ENCODE data around the gene CGA. TPM values are rescaled to one million over a fixed set of nuclear protein-coding genes. Genes with fewer than 3 reads are reported as not detected.

CGA gene
- polyA plus RNA-seq, 1 of the 3 experiments (the other 2 are of a cell fraction): 0.10 TPM

DNA sequence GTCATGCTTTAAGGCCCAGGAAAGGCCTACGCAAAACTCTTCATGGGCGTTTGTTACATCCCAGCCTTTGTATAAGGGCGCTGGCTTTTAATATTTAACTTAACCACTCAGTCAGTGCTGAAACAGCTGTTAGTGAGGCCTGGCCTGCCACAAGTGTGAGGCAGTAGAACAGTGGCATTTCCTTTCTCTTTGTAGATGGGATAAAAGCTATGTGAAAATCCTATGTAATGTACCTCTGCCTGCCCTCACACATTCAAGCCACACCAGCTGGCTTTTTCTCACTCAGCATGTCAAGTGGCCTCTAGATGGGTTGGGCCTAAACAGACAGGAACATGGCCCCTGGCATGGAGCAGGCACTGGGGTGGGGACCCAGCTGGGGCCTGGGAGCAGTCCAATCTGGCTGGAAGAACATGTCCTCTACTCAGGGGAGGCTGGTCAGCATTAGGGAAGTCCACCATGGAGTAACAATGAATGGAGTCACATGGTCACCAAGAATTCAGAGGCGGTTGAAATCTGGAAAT, 20.7 kb downstream of the CGA start:
- Histone ChIP-seq H2AFZ (ENCODE audit: low read depth) (no peak overlapping the region), H3K4me3 (ENCODE audit: low read depth in 2 of 2, low read length in 1 of 2) (no peak overlapping the region), H3K9me3 (no peaks in the 10 kb centered on the region), H3K9me2 (no peaks in the 10 kb centered on the region), H3K4me2 (no peak overlapping the region), H3K36me3 (replicated peaks in 1 of 2; ENCODE audit: control insufficient read depth in 1 of 2, insufficient read depth in 2 of 2, low read length in 1 of 2) (no peaks in the 10 kb centered on the region), H3F3A (replicated peaks; ENCODE audit: insufficient read depth) (no peaks in the 10 kb centered on the region), H3K27me3 (ENCODE audit: insufficient read depth) (no peaks in the 10 kb centered on the region), H3K4me1 (ENCODE audit: control insufficient read depth in 1 of 2, insufficient read depth in 2 of 2, low read depth in 1 of 2, low read length in 1 of 2) (no peaks in the 10 kb centered on the region; a peak in 2 of 4 replicates), H3K27ac (ENCODE audit: low read depth in 2 of 2, low read length in 1 of 2) (no peak overlapping the region), H4K20me1 (ENCODE audit: insufficient read depth) (no peaks in the 10 kb centered on the region), H3K9ac (no peak overlapping the region), H3K79me2 (ENCODE audit: insufficient read depth) (no peaks in the 10 kb centered on the region)
- CTCF ChIA-PET: no interaction called here
- no peak for DNase-seq
- TF ChIP-seq EP300 (IDR thresholded peaks at IDR 0.05; ENCODE audit: borderline replicate concordance in 1 of 2, low read depth in 1 of 2, low read length in 1 of 2) (no peak), SIN3A (IDR thresholded peaks at IDR 0.05; ENCODE audit: borderline replicate concordance, low read depth, low read length) (no peak), FOXM1 (IDR thresholded peaks at IDR 0.05; ENCODE audit: low read depth) (no peak), TAF1 (IDR thresholded peaks at IDR 0.05; ENCODE audit: borderline replicate concordance, low read depth, low read length) (no peak), NRF1 (IDR thresholded peaks at IDR 0.05; ENCODE audit: low read depth, low read length) (no peak), TEAD4 (IDR thresholded peaks at IDR 0.05; ENCODE audit: borderline replicate concordance, insufficient read depth) (no peak), RXRA (IDR thresholded peaks at IDR 0.05; ENCODE audit: borderline replicate concordance, low read depth) (no peak), ELF1 (IDR thresholded peaks at IDR 0.05) (no peak), MXI1 (IDR thresholded peaks at IDR 0.05; ENCODE audit: low read depth, low read length) (no peak), FOSL2 (IDR thresholded peaks at IDR 0.05; ENCODE audit: borderline replicate concordance, low read depth) (no peak), RCOR1 (IDR thresholded peaks at IDR 0.05; ENCODE audit: low read length) (no peak), JUND (IDR thresholded peaks at IDR 0.05) (no peak)
- TF ChIP-seq, protein P1, sequence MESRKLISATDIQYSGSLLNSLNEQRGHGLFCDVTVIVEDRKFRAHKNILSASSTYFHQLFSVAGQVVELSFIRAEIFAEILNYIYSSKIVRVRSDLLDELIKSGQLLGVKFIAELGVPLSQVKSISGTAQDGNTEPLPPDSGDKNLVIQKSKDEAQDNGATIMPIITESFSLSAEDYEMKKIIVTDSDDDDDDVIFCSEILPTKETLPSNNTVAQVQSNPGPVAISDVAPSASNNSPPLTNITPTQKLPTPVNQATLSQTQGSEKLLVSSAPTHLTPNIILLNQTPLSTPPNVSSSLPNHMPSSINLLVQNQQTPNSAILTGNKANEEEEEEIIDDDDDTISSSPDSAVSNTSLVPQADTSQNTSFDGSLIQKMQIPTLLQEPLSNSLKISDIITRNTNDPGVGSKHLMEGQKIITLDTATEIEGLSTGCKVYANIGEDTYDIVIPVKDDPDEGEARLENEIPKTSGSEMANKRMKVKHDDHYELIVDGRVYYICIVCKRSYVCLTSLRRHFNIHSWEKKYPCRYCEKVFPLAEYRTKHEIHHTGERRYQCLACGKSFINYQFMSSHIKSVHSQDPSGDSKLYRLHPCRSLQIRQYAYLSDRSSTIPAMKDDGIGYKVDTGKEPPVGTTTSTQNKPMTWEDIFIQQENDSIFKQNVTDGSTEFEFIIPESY (IDR thresholded peaks at IDR 0.05; ENCODE audit: borderline replicate concordance, low read depth): no peak
- TF ChIP-seq, protein P2, sequence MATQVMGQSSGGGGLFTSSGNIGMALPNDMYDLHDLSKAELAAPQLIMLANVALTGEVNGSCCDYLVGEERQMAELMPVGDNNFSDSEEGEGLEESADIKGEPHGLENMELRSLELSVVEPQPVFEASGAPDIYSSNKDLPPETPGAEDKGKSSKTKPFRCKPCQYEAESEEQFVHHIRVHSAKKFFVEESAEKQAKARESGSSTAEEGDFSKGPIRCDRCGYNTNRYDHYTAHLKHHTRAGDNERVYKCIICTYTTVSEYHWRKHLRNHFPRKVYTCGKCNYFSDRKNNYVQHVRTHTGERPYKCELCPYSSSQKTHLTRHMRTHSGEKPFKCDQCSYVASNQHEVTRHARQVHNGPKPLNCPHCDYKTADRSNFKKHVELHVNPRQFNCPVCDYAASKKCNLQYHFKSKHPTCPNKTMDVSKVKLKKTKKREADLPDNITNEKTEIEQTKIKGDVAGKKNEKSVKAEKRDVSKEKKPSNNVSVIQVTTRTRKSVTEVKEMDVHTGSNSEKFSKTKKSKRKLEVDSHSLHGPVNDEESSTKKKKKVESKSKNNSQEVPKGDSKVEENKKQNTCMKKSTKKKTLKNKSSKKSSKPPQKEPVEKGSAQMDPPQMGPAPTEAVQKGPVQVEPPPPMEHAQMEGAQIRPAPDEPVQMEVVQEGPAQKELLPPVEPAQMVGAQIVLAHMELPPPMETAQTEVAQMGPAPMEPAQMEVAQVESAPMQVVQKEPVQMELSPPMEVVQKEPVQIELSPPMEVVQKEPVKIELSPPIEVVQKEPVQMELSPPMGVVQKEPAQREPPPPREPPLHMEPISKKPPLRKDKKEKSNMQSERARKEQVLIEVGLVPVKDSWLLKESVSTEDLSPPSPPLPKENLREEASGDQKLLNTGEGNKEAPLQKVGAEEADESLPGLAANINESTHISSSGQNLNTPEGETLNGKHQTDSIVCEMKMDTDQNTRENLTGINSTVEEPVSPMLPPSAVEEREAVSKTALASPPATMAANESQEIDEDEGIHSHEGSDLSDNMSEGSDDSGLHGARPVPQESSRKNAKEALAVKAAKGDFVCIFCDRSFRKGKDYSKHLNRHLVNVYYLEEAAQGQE (IDR thresholded peaks at IDR 0.05; ENCODE audit: low read depth, low read length): no peak
- TF ChIP-seq, protein P3, sequence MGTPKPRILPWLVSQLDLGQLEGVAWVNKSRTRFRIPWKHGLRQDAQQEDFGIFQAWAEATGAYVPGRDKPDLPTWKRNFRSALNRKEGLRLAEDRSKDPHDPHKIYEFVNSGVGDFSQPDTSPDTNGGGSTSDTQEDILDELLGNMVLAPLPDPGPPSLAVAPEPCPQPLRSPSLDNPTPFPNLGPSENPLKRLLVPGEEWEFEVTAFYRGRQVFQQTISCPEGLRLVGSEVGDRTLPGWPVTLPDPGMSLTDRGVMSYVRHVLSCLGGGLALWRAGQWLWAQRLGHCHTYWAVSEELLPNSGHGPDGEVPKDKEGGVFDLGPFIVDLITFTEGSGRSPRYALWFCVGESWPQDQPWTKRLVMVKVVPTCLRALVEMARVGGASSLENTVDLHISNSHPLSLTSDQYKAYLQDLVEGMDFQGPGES (IDR thresholded peaks at IDR 0.05; ENCODE audit: low read depth, low read length): no peak
- TF ChIP-seq, protein P4, sequence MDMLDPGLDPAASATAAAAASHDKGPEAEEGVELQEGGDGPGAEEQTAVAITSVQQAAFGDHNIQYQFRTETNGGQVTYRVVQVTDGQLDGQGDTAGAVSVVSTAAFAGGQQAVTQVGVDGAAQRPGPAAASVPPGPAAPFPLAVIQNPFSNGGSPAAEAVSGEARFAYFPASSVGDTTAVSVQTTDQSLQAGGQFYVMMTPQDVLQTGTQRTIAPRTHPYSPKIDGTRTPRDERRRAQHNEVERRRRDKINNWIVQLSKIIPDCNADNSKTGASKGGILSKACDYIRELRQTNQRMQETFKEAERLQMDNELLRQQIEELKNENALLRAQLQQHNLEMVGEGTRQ (IDR thresholded peaks at IDR 0.05; ENCODE audit: borderline replicate concordance, low read depth, low read length): no peak
- TF ChIP-seq, protein P5, sequence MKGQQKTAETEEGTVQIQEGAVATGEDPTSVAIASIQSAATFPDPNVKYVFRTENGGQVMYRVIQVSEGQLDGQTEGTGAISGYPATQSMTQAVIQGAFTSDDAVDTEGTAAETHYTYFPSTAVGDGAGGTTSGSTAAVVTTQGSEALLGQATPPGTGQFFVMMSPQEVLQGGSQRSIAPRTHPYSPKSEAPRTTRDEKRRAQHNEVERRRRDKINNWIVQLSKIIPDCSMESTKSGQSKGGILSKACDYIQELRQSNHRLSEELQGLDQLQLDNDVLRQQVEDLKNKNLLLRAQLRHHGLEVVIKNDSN (IDR thresholded peaks at IDR 0.05; ENCODE audit: borderline replicate concordance, low read depth): no peak
- 83% methylated on average over 4 of the region's 4 CpGs for WGBS (ENCODE audit: low lambda C conversion rate)
- POLR2A ChIA-PET: no interaction called here

Data from SK-N-SH (cell line).